NOMO-1 treated with dmso at 0.1 percent for 144 hours (cell line): Measurements from ENCODE around the gene MPV17L2.

Experiments
- DNase-seq: peaks from one replicate; lab custom pipeline; 2025; ENCODE audit not compliant: unreplicated experiment; lab: John Stamatoyannopoulos, UW

Gene MPV17L2

DNA sequence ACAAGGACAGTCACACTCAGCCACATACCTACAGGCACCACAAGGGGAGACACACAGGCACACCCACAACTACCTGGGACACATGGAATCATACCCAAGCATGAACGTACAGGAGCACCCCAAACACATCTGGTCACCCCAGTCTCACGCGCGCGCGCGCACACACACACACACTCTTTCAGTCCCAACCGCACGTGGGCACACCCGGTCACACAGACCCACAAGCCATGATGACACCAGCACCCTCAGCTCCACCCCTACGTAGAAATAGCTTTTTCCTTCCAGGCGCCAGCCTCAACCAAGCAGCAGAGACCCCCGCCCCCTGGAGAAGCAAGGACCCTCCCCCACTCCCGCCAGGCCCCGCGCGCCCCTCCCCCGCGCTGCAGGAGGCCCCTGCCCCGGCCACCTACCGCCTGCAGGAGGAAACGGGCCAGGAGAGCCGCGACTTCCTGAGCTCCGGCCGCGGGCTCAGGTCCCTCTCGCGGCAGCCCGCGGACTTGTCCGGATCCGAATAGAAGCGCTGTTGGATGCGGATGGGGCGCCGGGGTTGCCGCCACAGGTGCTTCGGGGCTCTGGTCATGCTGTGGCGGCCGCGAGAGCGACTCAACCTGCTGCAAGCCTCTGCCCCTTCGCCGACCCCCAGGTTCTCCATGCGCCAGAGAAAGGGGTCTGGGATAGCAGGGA lies 39.7 kb downstream of the MPV17L2 start:
- DNase-seq: no peak

DNA sequence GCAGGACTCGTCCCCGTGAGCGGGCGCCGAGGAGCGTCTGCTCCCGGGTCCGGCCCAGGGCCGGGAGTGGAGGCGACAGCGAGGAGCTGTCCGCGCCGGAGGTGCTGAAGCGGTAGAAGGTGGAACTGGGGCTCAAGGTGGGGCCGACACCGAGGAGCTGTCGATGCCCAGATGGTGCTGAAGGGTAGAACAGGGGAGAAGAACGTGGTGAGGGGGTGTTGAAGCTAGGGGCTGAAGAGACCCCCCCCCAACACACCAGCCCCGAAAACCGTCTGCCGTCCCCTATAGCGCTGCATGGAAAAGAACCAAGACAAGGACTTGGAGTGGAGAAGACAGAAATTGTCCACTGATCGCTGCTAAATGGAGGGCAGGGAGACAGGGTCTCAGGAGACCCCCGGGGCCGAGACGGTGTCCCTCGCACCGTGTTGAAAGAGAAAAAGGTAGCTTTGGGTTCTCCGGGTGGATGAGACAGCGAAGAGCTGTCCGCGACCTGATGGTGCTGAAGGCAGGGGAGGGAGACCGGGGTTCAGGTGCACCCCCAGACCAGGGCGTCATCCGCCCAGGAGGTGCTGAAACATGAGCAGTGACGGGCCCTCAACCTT lies 40.3 kb downstream of the MPV17L2 start:
- DNase-seq: peak; percentile 20

DNA sequence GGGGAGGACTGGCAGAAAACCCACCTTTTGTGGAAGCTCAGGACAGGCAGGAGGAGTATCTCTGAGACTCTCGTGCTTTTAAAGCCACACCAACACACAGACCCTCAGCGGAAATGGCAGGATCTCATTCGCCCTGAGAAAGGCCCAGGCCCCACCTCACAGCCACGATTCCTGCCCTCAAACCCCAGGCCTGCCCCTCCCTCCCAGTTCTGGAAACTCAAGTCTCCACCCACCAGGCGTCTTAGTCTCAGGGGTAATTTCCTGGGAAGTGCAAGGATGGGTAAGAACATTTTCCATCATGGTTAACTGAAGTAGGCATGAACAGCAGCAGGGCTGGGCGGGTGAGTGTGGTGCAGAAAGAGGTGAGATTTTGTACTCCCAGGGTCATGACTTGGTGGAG lies 41.2 kb downstream of the MPV17L2 start:
- no peak for DNase-seq

DNA sequence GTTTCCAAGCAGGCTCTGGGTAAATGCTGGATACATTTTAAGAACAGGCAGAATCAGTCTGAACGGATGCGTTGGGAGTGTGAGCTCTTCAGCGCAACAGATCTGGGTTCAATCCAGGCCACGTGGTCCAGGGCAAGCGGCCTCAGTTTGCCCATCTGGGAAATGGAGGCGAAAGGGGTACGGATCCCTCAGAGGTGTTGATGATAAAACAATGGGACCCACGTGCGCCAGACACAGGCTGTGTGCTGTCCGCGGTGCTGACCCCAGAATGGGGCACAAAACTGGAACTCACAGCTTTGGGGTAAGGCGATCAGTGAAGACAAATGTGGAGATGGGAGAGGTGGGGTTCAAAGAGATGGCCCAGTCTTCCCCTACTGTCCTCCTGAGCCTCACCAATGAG lies 46.3 kb downstream of the MPV17L2 start:
- no peak for DNase-seq

DNA sequence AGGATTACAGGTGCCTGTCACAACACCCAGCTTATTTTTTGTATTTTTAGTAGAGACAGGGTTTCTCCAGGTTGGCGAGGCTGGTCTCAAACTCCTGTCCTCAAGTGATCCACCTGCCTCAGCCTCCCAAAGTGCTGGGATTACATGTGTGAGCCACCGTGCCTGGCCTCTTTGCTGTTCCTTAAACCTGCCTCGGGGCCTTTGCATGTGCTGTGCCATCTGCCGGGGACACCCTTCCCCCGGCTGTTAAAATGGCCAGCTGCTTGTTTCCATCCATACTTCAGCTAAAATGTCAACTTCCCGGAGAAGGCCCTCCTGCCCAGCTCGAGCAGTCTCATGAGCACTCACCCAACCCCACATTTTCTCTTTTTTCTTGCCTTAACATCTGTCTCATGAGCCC lies 52.3 kb downstream of the MPV17L2 start:
- no peak for DNase-seq
